ENCODE data around the gene GALNT17.

Gene GALNT17

DNA sequence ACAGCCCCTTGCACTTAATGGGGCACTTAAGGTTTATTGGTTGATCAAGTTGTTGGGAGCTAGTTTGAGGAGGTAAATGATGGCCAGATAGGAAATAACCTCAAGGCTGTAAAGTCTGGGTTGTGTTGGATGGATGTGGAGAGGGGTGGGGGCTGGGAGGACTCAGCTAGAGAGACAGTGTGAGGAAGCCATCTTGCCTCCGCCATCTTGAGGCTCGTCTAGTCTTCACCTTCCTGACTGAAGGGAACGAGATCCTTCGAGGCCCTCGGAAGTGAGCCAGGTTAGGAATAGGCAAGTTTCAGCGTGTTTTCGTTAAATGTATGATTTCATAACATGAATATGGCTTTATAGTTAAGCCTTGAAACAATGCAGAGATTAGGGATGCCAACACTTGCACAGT lies 5.5 kb downstream of the GALNT17 start:
- H3K9me3 Mint-ChIP-seq = peaks cover 22% of the 10 kb centered on the region
- no peak for DNase-seq
- peaks cover 12% of the 10 kb centered on the region for H3K27me3 Mint-ChIP-seq
- H3K36me3 Mint-ChIP-seq = peaks cover 2% of the 10 kb centered on the region
- H3K4me1 Mint-ChIP-seq = no peaks in the 10 kb centered on the region
- no peak overlapping the region for H3K27ac Mint-ChIP-seq
- H3K4me3 Mint-ChIP-seq = no peak overlapping the region
- CTCF ChIA-PET = no interaction called here

DNA sequence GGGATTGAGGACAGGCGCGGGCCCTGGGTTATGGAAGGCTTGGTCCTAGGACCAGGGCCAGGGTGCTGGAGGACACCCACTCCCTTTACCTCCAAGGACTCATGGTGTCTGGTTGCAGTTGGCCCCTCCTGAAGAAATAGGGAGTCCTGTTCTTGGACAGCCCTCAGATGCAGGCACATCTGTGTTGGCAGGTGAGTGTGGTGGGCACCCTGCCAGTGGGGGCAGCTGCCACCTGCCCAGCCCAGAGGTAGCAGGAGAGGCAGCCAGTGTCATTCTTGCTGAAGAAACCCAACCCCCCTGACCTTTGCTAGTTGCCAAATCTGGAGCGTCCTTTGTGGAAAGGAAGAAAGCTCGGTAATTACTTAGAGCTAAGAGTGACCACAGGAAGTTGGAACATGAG lies 8.3 kb downstream of the GALNT17 start:
- CTCF ChIA-PET = no interaction called here
- H3K9me3 Mint-ChIP-seq = peaks cover 33% of the 10 kb centered on the region
- no peaks in the 10 kb centered on the region for H3K4me1 Mint-ChIP-seq
- DNase-seq = no peak
- H3K36me3 Mint-ChIP-seq = peaks cover 1% of the 10 kb centered on the region
- H3K27me3 Mint-ChIP-seq = no peaks in the 10 kb centered on the region
- H3K27ac Mint-ChIP-seq = no peak overlapping the region
- no peak overlapping the region for H3K4me3 Mint-ChIP-seq

DNA sequence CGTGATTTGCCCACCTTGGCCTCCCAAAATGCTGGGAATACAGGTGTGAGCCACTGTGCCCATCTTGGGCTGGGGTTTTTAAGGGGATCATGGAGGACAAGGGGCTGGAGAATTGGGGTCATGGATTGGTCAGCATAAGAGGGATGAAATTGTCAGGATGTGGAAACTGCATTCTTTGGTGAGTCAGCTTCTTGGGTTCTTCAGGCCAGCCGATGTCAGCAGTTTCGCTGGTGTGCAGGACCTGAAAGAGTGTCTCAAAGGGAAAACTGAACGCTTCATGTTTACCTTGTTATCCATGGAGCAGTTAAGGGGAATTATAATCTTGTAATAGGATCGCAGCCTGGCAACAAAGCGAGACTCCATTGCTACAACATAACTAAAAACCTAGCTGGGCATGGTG lies 13.0 kb downstream of the GALNT17 start:
- no peak overlapping the region for H3K4me3 Mint-ChIP-seq
- CTCF ChIA-PET = no interaction called here
- no peak for DNase-seq
- H3K27ac Mint-ChIP-seq = no peak overlapping the region
- peaks cover 1% of the 10 kb centered on the region for H3K36me3 Mint-ChIP-seq
- H3K9me3 Mint-ChIP-seq = peaks cover 30% of the 10 kb centered on the region
- H3K4me1 Mint-ChIP-seq = no peaks in the 10 kb centered on the region
- no peaks in the 10 kb centered on the region for H3K27me3 Mint-ChIP-seq

DNA sequence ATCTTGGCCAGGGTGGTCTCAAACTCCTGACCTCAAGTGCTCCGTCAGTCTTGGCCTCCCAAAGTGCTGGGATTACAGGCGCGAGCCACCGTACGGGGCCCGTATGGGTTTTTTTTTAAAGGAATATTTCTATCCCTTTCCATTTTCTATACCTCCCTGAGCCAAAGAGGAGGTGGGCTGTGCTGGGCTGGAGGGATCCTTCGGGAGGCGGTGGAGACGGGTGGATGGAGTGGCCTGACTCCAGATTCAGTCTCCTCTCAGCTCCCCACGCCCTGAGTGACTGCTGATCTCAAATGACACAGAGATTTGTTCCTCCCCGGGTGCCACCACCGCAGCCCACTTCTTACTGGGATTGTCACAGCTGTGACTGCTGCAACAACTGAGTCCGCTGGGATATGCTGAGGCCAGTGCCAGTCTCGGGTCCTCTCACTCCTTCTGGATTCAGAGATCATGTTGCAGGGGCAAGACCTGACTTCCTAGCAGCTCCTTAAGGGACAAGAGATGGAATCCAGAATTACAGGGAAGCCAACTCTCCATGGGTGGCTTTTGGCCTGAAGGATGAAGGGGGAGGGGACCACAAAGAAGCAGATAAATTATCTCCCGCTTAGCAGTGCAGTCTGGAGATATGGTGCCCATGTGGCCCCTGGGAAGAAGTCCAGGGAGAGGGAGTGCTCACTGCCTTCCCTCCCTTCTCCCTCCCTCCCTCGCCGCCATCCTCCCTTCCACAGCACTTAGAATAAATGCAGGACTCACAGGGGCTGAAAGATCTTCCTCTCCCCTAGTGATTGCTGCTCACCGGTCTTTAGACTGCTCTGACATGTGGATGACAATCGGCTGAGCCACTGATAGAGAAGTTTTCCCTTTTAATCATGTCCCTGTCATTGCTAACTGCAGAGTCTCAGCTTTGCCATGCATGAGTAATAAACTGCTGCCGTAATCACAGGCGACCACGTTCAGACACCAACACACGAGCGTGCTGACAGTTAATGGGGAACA lies 14.3 kb downstream of the GALNT17 start:
- no peak overlapping the region for H3K4me3 Mint-ChIP-seq
- peaks cover 1% of the 10 kb centered on the region for H3K36me3 Mint-ChIP-seq
- no peak overlapping the region for H3K27ac Mint-ChIP-seq
- peaks cover 34% of the 10 kb centered on the region for H3K9me3 Mint-ChIP-seq
- no peak for DNase-seq
- no peaks in the 10 kb centered on the region for H3K4me1 Mint-ChIP-seq
- H3K27me3 Mint-ChIP-seq = no peaks in the 10 kb centered on the region
- CTCF ChIA-PET = no interaction called here

DNA sequence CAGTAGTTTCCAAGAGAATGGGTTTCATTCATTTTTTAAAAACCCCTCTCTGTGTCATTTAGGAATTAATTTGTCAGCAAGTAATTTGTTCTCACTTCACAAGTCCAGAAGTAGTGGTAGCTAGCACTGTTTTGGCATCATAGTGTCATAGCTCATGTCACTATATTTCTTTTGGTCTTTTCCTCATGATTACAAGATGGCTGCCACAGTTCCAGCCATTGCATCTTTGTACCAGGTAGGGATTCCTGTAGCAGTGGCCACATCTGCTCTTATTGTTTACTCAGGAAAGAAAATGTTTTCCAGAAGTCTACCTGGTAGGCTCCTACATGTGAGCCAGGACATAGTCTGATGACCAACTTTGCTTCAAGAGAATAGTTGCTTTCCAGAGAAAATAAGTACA lies 16.2 kb downstream of the GALNT17 start:
- Mint-ChIP-seq H3K27ac (no peak overlapping the region), H3K4me1 (no peaks in the 10 kb centered on the region), H3K27me3 (no peaks in the 10 kb centered on the region), H3K36me3 (peaks cover 1% of the 10 kb centered on the region), H3K4me3 (no peak overlapping the region), H3K9me3 (peaks cover 27% of the 10 kb centered on the region)
- CTCF ChIA-PET = no interaction called here
- no peak for DNase-seq

DNA sequence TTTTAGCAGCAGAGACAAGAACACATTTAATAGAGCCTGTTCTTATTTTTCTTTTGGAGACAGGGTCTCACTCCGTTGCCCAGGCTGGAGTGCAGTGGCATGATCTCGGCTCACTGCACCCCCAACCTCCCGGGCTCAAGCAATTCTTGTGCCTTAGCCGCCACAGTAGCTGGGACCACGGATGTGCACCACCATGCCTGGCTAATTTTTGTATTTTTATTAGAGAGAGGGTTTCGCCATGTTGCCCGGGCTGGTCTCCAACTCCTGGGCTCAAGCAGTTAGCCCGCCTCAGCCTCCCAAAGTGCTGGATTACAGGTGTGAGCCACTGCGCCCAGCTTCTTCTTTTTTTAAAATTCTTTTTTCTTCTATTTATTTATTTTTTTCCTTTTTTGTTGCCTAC lies 23.3 kb downstream of the GALNT17 start:
- Mint-ChIP-seq H3K27me3 (no peaks in the 10 kb centered on the region), H3K4me3 (no peak overlapping the region), H3K36me3 (no peaks in the 10 kb centered on the region), H3K4me1 (no peaks in the 10 kb centered on the region), H3K27ac (no peak overlapping the region), H3K9me3 (peaks cover 26% of the 10 kb centered on the region)
- DNase-seq = no peak
- CTCF ChIA-PET = no interaction called here

DNA sequence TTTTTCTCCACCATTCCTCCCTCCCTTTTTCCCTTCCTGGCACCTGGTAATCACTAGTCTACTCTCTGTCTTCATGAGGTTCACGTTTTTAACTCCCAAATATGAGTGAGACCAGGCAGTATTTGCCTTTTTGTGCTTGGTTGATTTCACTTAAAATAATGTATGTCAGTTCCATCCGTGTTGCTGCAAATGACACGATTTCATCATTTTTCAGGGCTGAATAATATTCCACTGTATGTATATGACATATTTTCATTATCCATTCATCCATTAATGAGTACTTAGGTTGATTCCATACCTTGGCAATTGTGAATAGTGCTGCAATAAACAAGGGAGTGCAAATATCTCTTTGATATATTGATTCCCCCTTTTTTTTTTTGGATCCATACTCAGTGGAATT lies 25.8 kb downstream of the GALNT17 start:
- Mint-ChIP-seq H3K36me3 (no peaks in the 10 kb centered on the region), H3K27ac (no peak overlapping the region), H3K9me3 (peaks cover 20% of the 10 kb centered on the region), H3K27me3 (no peaks in the 10 kb centered on the region), H3K4me3 (no peak overlapping the region), H3K4me1 (no peaks in the 10 kb centered on the region)
- CTCF ChIA-PET = no interaction called here
- no peak for DNase-seq

DNA sequence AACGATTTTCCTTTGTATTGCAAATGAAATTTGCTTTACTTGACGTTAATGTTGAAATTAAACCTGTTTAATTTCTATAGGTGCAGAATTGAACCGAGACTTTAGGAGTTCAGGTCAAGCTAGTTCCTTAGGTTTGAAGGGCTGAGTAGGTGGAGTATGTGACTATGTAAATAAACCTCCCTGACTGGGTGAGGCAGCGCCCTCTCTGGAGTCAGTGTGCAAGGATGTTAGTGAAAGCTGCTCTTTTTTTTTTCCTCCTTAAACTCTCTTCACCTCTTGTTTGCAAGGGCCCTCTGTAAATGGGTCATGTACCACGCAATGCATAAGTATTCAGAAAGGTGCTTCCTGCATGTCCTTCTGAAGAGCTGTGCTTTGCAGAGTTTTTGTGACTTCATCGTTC lies 33.8 kb downstream of the GALNT17 start:
- DNase-seq = no peak
- H3K4me1 Mint-ChIP-seq = no peaks in the 10 kb centered on the region
- CTCF ChIA-PET = no interaction called here
- H3K27me3 Mint-ChIP-seq = no peaks in the 10 kb centered on the region
- H3K27ac Mint-ChIP-seq = no peak overlapping the region
- H3K9me3 Mint-ChIP-seq = peaks cover 17% of the 10 kb centered on the region
- H3K36me3 Mint-ChIP-seq = no peaks in the 10 kb centered on the region
- H3K4me3 Mint-ChIP-seq = no peak overlapping the region

DNA sequence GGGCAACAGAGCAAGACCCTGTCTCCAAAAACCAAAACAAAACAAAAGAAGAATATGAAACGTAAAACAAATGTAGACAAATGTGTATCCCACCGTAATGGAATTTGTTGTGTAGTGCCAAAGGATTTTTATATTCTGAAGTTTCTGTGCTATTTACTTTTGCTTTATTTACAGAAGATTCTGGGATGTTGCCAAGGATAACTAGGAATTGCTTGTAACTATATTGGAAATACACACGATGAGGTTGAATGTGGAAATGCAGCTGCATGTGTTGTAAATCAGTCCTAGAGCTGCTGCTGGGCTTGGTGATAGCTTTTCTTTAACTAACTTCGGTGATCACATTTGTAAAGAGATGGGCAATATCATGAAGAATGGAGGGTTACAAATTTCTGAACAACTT lies 39.5 kb downstream of the GALNT17 start:
- Mint-ChIP-seq H3K9me3 (peaks cover 24% of the 10 kb centered on the region), H3K4me3 (no peak overlapping the region), H3K36me3 (no peaks in the 10 kb centered on the region), H3K27me3 (no peaks in the 10 kb centered on the region), H3K27ac (no peak overlapping the region), H3K4me1 (no peaks in the 10 kb centered on the region)
- CTCF ChIA-PET = no interaction called here
- DNase-seq = no peak

DNA sequence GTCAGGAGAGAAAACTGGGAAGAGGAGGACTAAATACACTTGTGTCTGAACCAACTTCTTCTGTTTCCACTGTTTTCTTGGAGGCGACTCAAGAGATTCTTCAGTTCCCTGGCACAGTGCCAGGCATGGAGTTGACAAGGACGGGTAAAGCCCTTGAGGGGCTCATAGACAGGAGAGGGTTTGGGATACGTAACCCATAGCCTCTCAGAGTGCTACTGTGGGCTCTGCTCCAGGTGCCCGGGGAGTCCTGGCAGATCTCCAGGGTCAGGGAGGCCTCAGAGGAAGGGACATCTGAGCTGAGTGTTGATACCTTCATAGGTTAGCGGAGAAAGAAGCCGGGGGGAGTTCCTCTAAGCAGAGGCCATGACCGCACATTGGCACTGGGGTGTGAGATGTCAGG lies 42.0 kb downstream of the GALNT17 start:
- H3K9me3 Mint-ChIP-seq = peaks cover 24% of the 10 kb centered on the region
- H3K27ac Mint-ChIP-seq = no peak overlapping the region

DNA sequence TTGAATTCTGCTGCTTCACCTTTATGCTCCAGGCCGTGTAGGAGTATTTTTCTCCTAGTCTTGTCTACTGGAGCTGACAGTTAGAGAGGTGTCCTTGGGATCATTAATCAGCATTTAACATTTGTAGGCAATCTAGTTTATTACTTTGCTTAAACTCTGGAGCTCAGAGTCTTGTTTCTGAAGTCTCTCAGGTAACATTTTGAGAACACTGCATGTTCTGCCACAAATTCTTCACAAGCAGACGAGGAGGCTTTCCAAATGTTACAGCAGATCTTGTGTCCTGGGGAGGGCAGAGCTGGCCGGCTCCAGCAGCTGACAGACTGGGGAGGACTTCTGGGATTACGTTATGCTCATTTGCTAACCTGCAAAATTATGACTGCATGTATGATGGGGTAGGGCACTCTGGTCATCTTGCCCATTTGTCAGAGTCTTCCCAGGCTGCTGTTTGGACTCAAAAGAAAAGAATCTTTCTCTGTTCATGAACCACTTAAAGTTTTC lies 50.5 kb downstream of the GALNT17 start:
- no peak for DNase-seq
- no peaks in the 10 kb centered on the region for H3K27me3 Mint-ChIP-seq
- H3K4me1 Mint-ChIP-seq = no peaks in the 10 kb centered on the region
- H3K9me3 Mint-ChIP-seq = peaks cover 37% of the 10 kb centered on the region
- no peak overlapping the region for H3K27ac Mint-ChIP-seq
- no peak overlapping the region for H3K4me3 Mint-ChIP-seq
- CTCF ChIA-PET = no interaction called here
- H3K36me3 Mint-ChIP-seq = no peaks in the 10 kb centered on the region

More for the DNA sequence above, 42.0 kb downstream of the GALNT17 start:
- Mint-ChIP-seq H3K36me3 (no peaks in the 10 kb centered on the region), H3K4me1 (no peaks in the 10 kb centered on the region), H3K4me3 (no peak overlapping the region), H3K27me3 (no peaks in the 10 kb centered on the region)
- DNase-seq = no peak
- CTCF ChIA-PET = no interaction called here

DNA sequence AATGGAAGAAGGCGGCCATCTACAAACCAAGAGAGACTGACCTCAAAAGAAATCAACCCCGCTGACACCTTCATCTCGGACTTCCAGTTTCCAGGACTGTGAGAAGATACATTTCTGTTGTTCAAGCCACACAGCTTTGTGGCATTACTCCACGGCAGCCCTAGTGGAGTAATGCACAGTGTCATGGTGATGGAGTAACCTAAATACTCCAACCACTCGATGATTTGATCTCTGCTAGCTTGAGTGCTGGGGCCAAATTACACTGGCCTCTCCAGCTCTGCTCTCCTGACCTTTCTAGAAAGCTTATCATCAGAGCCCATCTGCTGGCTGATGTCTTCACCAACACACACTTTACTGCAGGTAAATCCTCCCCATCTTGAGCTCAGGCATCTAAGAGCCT lies 52.2 kb downstream of the GALNT17 start:
- no peaks in the 10 kb centered on the region for H3K27me3 Mint-ChIP-seq

DNA sequence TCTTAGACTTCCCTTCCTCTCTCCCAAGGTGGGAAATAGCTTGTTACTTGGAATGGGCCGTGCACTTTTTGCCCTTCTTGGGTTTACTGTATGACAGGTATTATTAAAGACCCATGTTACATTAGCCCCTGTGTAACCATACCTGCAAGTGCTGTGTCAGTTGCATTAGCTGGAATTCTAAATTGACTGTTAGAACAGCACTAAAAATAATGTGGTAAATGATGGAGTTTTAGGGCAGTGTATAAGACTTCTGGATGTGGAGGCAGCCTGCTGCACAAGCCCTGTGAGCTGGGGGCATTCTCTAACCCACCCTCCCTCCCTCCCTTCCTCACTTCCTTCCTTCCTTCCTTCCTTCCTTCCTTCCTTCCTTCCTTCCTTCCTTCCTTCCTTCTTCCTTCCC lies 52.7 kb downstream of the GALNT17 start:
- Mint-ChIP-seq H3K9me3 (peaks cover 43% of the 10 kb centered on the region), H3K36me3 (no peaks in the 10 kb centered on the region), H3K27me3 (no peaks in the 10 kb centered on the region), H3K4me1 (no peaks in the 10 kb centered on the region), H3K27ac (no peak overlapping the region), H3K4me3 (no peak overlapping the region)
- no peak for DNase-seq
- CTCF ChIA-PET = no interaction called here

More for the DNA sequence above, 52.2 kb downstream of the GALNT17 start:
- H3K4me3 Mint-ChIP-seq = no peak overlapping the region
- no peaks in the 10 kb centered on the region for H3K36me3 Mint-ChIP-seq
- CTCF ChIA-PET = no interaction called here
- H3K27ac Mint-ChIP-seq = no peak overlapping the region
- no peaks in the 10 kb centered on the region for H3K4me1 Mint-ChIP-seq
- no peak for DNase-seq
- H3K9me3 Mint-ChIP-seq = peaks cover 39% of the 10 kb centered on the region

DNA sequence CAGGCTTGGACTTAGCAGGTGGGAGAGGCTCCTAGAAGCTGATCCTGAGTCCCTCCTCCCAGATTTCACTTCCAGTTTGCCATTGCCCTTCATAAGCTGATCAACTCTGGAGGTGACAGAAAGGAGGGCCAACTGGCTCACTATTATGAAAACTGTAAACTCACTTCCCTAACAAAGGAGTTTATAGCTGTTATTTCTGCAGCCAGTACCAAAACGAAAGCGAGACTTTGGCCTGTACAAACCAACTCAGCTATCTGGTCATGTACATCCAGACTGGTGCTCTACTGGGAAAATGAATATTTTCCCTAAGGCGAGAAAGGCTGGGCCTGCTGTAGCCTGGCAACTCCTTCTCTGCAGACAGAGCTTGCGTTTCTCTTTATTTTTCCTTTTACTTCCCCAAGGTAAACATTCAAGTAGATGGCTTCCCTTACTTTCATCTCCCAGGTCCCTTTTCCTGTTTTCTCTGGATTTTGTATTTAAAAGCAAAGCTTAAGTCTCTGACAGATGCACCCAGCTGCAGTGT lies 54.7 kb downstream of the GALNT17 start:
- H3K4me3 Mint-ChIP-seq = no peak overlapping the region
- no peaks in the 10 kb centered on the region for H3K36me3 Mint-ChIP-seq
- peaks cover 40% of the 10 kb centered on the region for H3K9me3 Mint-ChIP-seq
- CTCF ChIA-PET = no interaction called here
- no peak overlapping the region for H3K27ac Mint-ChIP-seq
- DNase-seq = no peak
- no peaks in the 10 kb centered on the region for H3K4me1 Mint-ChIP-seq
- no peaks in the 10 kb centered on the region for H3K27me3 Mint-ChIP-seq

DNA sequence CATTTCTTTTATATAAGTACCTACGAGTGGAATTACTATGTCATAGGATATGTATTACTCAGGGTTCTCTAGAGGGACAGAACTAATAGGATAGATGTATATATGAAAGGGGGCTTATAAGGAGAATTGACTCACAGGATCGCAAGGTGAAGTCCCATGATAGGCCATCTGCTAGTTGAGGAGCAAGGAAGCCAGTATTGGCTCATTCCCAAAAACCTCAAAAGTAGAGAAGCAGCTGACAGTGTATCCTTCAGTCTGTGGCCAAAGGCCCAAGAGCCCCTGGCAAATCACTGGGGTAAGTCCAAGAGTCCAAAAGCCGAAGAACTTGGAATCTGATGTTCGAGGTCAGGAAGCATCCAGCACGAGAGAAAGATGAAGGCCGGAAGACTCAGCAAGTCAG lies 59.8 kb downstream of the GALNT17 start:
- H3K4me3 Mint-ChIP-seq = no peak overlapping the region
- H3K27me3 Mint-ChIP-seq = no peaks in the 10 kb centered on the region
- H3K4me1 Mint-ChIP-seq = no peaks in the 10 kb centered on the region
- no peak for DNase-seq
- H3K27ac Mint-ChIP-seq = no peak overlapping the region
- CTCF ChIA-PET = no interaction called here
- no peaks in the 10 kb centered on the region for H3K36me3 Mint-ChIP-seq
- H3K9me3 Mint-ChIP-seq = peaks cover 30% of the 10 kb centered on the region

All from activated naive CD4-positive, alpha-beta T cell treated with anti-CD3 and anti-CD28 coated beads, Interleukin-2, amount 10 ng/mL, durations not matched to agents 7 days and 5 days (primary cell).